IPS-15b (cell line): ENCODE measurements around the gene GRM3.
"Not testable (repeated sequence)": the region's sequence is repeated elsewhere in the genome, so short reads cannot be mapped to it uniquely, and the experiment has no call there.

Source experiments
- H3K27me3 ChIP-seq: one replicate; pipeline ENCODE4 v1.6.1; 2013; ENCODE audit warnings: low read length; ENCODE audit not compliant: control insufficient read depth, insufficient read depth
- H3K36me3 ChIP-seq: one replicate; pipeline ENCODE4 v1.6.1; 2013; ENCODE audit warnings: low read length; ENCODE audit not compliant: control insufficient read depth, insufficient read depth
- H3K4me1 ChIP-seq: one replicate; pipeline ENCODE4 v1.6.1; 2013; ENCODE audit warnings: mild to moderate bottlenecking, low read length; ENCODE audit not compliant: control insufficient read depth, insufficient read depth
- H3K4me3 ChIP-seq: one replicate; pipeline ENCODE4 v1.5.1; 2013; ENCODE audit warnings: low read depth, low read length
- H3K9ac ChIP-seq: one replicate; pipeline ENCODE4 v1.6.1; 2013; ENCODE audit warnings: low read depth, mild to moderate bottlenecking, low read length
- H3K9me3 ChIP-seq: one replicate; pipeline ENCODE4 v1.6.1; 2013; ENCODE audit warnings: mild to moderate bottlenecking, low read length; ENCODE audit not compliant: control insufficient read depth, insufficient read depth

The GRM3 gene

DNA sequence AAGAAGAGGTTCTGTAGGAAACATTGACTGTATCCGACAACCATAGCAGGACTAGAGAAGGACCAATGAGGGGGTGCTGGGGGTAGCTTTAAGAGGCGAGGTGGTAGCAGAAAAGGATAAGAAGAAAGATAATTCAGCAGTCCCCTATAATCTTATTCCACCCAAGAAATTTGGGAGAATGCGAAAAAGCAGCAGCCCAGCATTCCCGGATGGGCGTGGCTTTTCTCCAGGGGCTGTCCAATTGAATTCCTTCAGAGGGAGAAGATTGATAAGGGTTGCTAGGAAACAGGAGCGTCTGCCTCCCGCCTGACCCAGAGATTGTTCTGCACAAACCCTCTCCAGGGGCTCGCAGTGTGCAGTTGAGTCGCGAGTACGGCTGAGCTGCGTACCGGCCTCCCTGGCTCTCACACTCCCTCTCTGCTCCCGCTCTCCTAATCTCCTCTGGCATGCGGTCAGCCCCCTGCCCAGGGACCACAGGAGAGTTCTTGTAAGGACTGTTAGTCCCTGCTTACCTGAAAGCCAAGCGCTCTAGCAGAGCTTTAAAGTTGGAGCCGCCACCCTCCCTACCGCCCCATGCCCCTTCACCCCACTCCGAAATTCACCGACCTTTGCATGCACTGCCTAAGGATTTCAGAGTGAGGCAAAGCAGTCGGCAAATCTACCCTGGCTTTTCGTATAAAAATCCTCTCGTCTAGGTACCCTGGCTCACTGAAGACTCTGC lies at the start of gene GRM3:
GRM3 (plus strand) TSS at position 349 of the 721 bp plus-strand sequence. CDS start 121,237 bp downstream, outside the sequence.
- H3K9ac ChIP-seq = peak within 1 kb of the TSS; percentile 26

DNA sequence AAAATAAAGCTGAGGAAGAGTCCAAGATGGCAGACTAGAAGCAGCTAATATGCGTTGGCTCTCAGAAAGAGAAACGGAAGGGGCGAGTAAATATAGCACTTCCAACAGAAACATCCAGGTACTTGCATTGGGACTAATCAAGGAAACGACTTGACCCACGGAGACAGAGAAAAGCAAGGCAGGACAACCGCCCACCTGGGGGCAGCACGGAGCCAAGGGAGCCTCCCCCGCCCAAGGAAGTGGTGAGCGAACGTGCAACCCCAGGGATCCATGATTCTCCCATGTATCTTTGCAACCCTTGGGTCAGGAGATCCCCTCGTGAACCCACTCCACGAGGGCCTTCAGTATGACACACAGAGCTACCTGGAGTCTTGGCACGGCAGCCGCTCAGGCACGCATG lies 45.4 kb upstream of the GRM3 start:
- Histone ChIP-seq H3K27me3 (no peaks in the 10 kb centered on the region), H3K9me3 (no peaks in the 10 kb centered on the region), H3K9ac (no peak overlapping the region)

More for the DNA sequence above, at the start of gene GRM3:
- Histone ChIP-seq H3K4me1 (peaks cover 7% of the 10 kb centered on the region), H3K9me3 (no peaks in the 10 kb centered on the region), H3K4me3 (peak within 1 kb of the TSS; percentile 85), H3K27me3 (peaks cover 27% of the 10 kb centered on the region), H3K36me3 (no peaks in the 10 kb centered on the region)

DNA sequence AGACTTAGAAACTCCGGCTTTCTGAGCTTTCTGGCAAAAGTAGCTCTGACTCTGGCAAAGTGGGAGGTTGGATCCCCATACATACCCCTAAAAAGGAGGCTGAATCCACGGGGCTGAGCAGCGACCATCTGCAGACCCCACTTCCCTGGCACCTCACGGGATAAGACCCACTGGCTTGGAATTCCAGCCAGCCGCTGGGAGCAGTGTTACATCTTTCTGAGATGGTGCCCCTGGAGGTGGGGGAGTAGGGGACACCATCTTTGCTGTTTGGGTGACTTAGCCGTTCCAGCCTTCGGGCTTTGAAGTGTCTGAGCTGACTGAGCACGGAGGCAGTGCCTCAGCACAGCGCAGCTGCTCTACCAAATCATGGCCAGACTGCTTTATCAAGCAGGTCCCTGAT lies 45.0 kb upstream of the GRM3 start:
- Histone ChIP-seq H3K36me3 (no peaks in the 10 kb centered on the region), H3K27me3 (no peaks in the 10 kb centered on the region), H3K9me3 (no peaks in the 10 kb centered on the region)

More for the DNA sequence above, 45.4 kb upstream of the GRM3 start:
- no peak overlapping the region for H3K4me3 ChIP-seq
- H3K36me3 ChIP-seq = no peaks in the 10 kb centered on the region
- no peaks in the 10 kb centered on the region for H3K4me1 ChIP-seq

DNA sequence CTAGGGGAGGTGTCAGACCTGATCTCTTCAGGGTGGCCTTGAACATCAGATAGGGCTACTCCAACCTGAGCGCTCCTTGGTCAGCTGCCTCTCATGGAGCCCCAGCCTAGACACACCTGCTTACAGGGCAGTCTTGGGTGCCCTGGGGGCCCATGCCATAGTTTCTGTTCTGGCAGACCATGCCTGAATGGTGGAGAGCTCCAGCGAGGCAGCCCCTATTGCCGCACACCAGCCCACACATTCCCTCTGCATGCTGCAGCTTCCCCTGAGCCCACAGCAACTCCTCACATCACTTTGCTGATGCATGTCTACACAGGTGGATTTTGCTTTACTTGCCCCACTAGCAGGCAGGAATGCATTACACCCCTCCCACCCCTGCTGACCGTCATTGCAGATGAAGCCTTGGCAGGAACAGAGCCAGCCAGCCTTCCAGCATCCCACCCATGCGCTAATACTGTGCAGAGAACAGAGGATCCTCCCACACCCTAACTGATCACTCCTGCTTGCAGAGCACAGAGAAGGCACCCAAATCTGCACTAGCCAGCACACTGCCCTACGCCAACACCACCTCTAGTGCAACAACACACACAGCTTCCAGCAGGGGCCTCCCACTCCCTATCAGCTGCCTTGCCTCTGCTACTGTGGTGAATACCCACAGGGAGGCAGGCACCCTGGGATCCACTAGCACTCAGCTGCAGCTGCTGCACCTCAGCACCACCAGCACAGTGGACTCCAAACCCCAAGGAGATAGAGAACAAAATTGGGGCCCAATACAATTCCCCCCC lies 43.0 kb upstream of the GRM3 start:
- H3K27me3 ChIP-seq = no peaks in the 10 kb centered on the region
- H3K4me3 ChIP-seq = no peak overlapping the region
- H3K9ac ChIP-seq = no peak overlapping the region
- H3K9me3 ChIP-seq = no peaks in the 10 kb centered on the region
- H3K36me3 ChIP-seq = no peaks in the 10 kb centered on the region
- no peaks in the 10 kb centered on the region for H3K4me1 ChIP-seq

More for the DNA sequence above, 45.0 kb upstream of the GRM3 start:
- Histone ChIP-seq H3K4me1 (no peaks in the 10 kb centered on the region), H3K9ac (no peak overlapping the region), H3K4me3 (no peak overlapping the region)

DNA sequence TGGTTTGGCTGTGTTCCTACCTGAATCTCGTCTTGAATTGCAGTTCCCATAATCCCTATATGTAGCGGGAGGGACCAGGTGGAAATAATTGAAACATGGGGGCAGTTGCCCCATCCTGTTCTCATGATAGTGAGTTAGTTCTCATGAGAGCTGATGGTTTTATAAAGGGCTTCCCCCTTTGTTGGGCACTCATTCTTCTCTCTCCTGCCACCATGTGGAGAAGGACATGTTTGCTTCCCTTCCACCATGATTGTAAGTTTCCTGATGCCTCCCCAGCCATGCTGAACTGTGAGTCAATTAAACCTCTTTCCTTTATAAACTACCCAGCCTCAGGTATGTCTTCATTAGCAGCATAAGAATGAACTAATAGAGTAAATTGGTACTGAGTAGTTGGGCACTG lies 28.0 kb upstream of the GRM3 start:
- not testable (repeated sequence) for H3K4me3 ChIP-seq, H3K36me3 ChIP-seq, H3K9me3 ChIP-seq, H3K4me1 ChIP-seq, H3K27me3 ChIP-seq, H3K9ac ChIP-seq

DNA sequence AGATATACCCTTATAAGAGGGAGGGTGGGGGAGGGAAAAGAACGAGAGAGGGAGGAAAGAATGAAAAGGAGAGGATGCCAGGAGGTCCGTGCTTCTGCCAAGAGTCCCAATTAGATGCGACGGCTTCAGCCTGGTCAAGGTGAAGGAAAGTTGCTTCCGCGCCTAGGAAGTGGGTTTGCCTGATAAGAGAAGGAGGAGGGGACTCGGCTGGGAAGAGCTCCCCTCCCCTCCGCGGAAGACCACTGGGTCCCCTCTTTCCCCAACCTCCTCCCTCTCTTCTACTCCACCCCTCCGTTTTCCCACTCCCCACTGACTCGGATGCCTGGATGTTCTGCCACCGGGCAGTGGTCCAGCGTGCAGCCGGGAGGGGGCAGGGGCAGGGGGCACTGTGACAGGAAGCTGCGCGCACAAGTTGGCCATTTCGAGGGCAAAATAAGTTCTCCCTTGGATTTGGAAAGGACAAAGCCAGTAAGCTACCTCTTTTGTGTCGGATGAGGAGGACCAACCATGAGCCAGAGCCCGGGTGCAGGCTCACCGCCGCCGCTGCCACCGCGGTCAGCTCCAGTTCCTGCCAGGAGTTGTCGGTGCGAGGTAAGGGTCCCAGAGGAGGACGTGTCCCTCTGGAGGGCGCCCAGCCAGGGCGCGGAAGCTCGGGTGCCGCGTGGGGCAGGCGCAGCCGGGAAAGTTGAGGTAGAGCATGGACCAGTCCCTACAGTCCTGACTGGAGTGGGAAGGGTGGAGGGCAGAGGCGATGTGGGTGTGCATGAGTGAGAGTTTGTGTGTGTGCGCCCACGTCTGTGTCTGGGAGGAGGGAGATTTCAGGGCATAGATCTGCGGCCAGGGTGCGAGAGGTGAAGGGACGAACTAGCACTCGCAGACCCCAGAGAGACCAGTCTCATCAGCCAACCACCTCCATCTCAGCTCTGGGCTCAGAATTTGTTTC lies 844 bp downstream of the GRM3 start:
- no peaks in the 10 kb centered on the region for H3K36me3 ChIP-seq
- no peaks in the 10 kb centered on the region for H3K9me3 ChIP-seq
- peak overlapping the region; percentile 26 for H3K9ac ChIP-seq
- peaks cover 27% of the 10 kb centered on the region for H3K27me3 ChIP-seq
- peak overlapping the region; percentile 85 for H3K4me3 ChIP-seq
- peaks cover 7% of the 10 kb centered on the region for H3K4me1 ChIP-seq

DNA sequence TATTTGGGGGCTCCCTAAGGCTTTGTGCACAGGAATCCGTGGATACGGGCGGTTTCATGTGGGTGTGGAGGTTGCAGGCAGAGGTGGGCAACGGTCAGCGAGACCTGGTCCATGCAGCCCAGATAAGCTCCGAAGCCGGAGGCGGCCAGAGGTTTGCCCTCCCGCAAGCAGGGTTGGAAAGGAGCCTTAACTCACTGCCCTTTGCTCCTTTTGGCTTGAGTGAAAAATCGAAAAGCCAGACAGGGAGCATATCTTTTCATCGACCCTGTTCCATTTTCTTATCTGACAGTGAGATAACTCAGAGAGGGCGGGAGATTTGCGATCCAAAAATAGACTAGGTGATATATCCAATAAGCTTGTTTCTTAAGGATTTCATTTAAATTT lies 1.5 kb downstream of the GRM3 start:
- peak overlapping the region; percentile 85 for H3K4me3 ChIP-seq
- no peak overlapping the region for H3K9ac ChIP-seq
- no peaks in the 10 kb centered on the region for H3K9me3 ChIP-seq
- peaks cover 27% of the 10 kb centered on the region for H3K27me3 ChIP-seq
- peaks cover 7% of the 10 kb centered on the region for H3K4me1 ChIP-seq
- no peaks in the 10 kb centered on the region for H3K36me3 ChIP-seq

DNA sequence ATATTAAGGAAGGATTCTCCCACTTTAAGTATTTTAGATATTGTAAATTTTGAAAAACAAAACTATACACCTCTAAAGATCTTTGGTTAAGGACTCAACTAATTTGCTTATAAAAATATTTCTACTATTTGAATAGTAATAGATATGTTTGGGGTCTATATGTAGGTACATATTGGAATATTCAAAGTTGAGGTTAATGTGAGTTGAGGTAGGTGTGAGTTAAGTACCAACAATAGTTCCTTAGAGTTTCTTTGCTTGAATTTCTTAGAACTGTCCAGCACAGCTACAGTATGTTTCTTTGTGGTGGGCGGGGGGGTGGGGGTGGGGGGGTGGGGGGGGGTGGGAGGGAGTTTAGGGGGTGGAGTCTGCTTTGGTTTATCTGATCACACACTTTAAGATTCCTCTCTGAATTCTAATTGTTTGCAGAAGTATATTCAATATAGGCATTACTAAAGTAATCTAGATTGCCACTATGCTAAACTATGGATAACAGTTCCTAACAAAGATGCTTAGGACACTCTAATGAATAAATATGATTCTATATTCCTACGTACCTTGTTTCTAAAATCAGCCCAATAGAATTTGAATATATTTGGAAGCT lies 2.1 kb downstream of the GRM3 start:
- H3K4me1 ChIP-seq = peaks cover 7% of the 10 kb centered on the region
- no peak overlapping the region for H3K9ac ChIP-seq
- H3K27me3 ChIP-seq = peaks cover 27% of the 10 kb centered on the region
- no peaks in the 10 kb centered on the region for H3K36me3 ChIP-seq
- no peaks in the 10 kb centered on the region for H3K9me3 ChIP-seq
- peak overlapping the region; percentile 85 for H3K4me3 ChIP-seq

DNA sequence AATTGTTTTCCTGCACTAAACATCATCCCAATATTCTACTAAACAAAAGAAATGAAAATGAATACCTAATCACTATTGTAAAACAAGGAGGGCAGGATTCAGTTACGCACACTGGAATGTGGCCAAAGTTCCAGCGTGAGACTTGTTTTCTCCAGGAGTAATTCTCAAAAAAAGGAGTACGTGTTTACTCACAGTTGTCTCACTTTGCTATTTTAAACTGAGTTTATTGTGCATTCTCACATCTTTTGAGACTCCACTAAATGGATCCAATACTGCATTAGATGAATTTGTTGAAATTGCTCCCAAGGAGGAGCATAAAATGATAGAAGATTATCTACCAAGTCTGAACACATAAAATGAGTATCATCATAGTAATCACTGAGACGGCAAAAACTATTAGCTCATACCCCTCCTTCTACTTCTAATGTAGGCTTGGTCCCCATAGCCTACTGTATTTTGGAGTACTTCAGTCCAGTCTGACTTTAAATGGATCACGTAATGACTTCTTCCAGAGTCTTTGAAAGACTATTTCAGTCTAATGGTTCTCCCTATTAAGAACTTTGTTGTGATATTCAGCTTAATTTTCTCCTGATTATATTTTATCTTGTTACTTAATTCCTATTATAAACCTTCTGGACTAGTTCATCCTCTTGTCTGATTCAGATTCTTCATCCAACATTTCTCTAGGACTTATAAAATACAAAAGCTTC lies 3.8 kb downstream of the GRM3 start:
- Histone ChIP-seq H3K9me3 (no peaks in the 10 kb centered on the region), H3K27me3 (peaks cover 24% of the 10 kb centered on the region), H3K4me3 (no peak overlapping the region), H3K9ac (no peak overlapping the region), H3K36me3 (no peaks in the 10 kb centered on the region), H3K4me1 (peaks cover 7% of the 10 kb centered on the region)

DNA sequence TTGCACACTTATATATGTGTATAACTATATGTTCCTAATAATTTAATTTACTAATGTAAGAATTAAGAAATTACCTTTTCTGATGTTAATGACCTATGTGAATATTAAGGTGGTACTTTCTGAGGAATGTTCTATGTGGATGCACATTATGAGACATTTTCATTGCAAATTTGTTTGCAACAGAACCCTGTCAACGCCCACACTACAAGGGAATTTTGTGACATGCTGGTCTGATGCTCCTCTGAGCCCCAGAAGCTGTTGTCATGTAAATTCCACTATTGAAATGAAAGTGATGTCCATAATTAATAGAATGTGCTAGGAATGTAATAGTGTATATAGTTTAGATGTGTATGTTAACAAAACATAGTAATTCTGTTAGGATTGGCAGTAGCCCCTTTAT lies 4.5 kb downstream of the GRM3 start:
- Histone ChIP-seq H3K4me1 (peaks cover 7% of the 10 kb centered on the region), H3K4me3 (no peak overlapping the region), H3K27me3 (peaks cover 24% of the 10 kb centered on the region), H3K36me3 (no peaks in the 10 kb centered on the region), H3K9me3 (no peaks in the 10 kb centered on the region), H3K9ac (no peak overlapping the region)
